SU-DHL-6 (cell line): ENCODE data around the gene TM9SF4.

ENCODE experiments used
- H2AFZ ChIP-seq: fragments of 200-600 bp; sonication (generic); 2 replicates; pipeline ENCODE4 v1.6.1; 2014; ENCODE audit warnings: low read depth, mild to moderate bottlenecking, moderate library complexity, mixed read lengths, antibody characterized with exemption, low read length; ENCODE audit not compliant: severe bottlenecking
- H3F3A ChIP-seq: fragments of 200-600 bp; shearing (Covaris generic); 2 replicates; pipeline ENCODE4 v1.6.0; 2016; ENCODE audit warnings: antibody characterized with exemption, mild to moderate bottlenecking; ENCODE audit not compliant: insufficient read depth
- H3K27ac ChIP-seq: fragments of 200-600 bp; sonication (generic); 2 replicates; pipeline ENCODE4 v1.5.1; 2016; ENCODE audit warnings: low read depth, mild to moderate bottlenecking, low read length, moderate library complexity, mixed read lengths
- H3K27me3 ChIP-seq: fragments of 200-600 bp; sonication (generic), shearing (Covaris generic); 2 replicates; pipeline ENCODE4 v1.6.0; 2014; ENCODE audit warnings: mild to moderate bottlenecking, low read length
- H3K36me3 ChIP-seq: fragments of 200-600 bp; sonication (generic); 2 replicates; pipeline ENCODE4 v1.6.1; 2014; ENCODE audit warnings: mild to moderate bottlenecking, low read length, mixed read lengths
- H3K4me2 ChIP-seq: fragments of 300-600, 200-600 bp; shearing (Covaris generic), sonication (generic); 2 replicates; pipeline ENCODE4 v1.6.0; 2014; ENCODE audit warnings: low read length, low read depth, mild to moderate bottlenecking; ENCODE audit not compliant: poor library complexity, severe bottlenecking
- H3K4me3 ChIP-seq: fragments of 200-600 bp; sonication (generic); 2 replicates; pipeline ENCODE4 v1.5.1; 2014; ENCODE audit warnings: antibody characterized with exemption, low read length, mild to moderate bottlenecking, mixed read lengths; ENCODE audit not compliant: insufficient read depth, poor library complexity, severe bottlenecking
- H3K79me2 ChIP-seq: fragments of 200-600 bp; sonication (generic); 2 replicates; pipeline ENCODE4 v1.6.1; 2014; ENCODE audit warnings: mild to moderate bottlenecking, low read length, moderate library complexity; ENCODE audit not compliant: insufficient read depth
- H3K9ac ChIP-seq: fragments of 200-600 bp; sonication (generic); 2 replicates; pipeline ENCODE4 v1.7.0; 2014; ENCODE audit warnings: mild to moderate bottlenecking, low read length
- H3K9me2 ChIP-seq: fragments of 200-600 bp; sonication (generic); replicated peaks from 2 replicates; pipeline ENCODE4 v1.6.1; 2014; ENCODE audit warnings: low read length; ENCODE audit not compliant: insufficient read depth
- H3K9me3 ChIP-seq: fragments of 200-600 bp; sonication (generic); 2 replicates; pipeline ENCODE4 v1.6.1; 2014; ENCODE audit warnings: low read length, mixed read lengths; ENCODE audit not compliant: insufficient read depth
- H4K20me1 ChIP-seq: fragments of 200-600 bp; sonication (generic); 2 replicates; pipeline ENCODE4 v1.6.1; 2014; ENCODE audit warnings: low read depth, mild to moderate bottlenecking, antibody characterized with exemption, low read length, moderate library complexity, mixed read lengths
- EZH2phosphoT487 ChIP-seq: fragments of 200-600 bp; sonication (generic), shearing (Covaris generic); conservative IDR thresholded peaks from 2 replicates; pipeline ENCODE4 v1.6.1; 2018; ENCODE audit warnings: mild to moderate bottlenecking, antibody characterized with exemption, low read length, moderate library complexity, mixed read lengths
- TF ChIP-seq, protein P1 (sequence below): fragments of 200-600 bp; sonication (generic); IDR thresholded peaks from one replicate; pipeline ENCODE4 v1.5.1; 2017; ENCODE audit warnings: antibody characterized with exemption, mild to moderate bottlenecking, low read length, moderate library complexity; ENCODE audit not compliant: insufficient read depth, poor library complexity, severe bottlenecking

The TM9SF4 gene

DNA sequence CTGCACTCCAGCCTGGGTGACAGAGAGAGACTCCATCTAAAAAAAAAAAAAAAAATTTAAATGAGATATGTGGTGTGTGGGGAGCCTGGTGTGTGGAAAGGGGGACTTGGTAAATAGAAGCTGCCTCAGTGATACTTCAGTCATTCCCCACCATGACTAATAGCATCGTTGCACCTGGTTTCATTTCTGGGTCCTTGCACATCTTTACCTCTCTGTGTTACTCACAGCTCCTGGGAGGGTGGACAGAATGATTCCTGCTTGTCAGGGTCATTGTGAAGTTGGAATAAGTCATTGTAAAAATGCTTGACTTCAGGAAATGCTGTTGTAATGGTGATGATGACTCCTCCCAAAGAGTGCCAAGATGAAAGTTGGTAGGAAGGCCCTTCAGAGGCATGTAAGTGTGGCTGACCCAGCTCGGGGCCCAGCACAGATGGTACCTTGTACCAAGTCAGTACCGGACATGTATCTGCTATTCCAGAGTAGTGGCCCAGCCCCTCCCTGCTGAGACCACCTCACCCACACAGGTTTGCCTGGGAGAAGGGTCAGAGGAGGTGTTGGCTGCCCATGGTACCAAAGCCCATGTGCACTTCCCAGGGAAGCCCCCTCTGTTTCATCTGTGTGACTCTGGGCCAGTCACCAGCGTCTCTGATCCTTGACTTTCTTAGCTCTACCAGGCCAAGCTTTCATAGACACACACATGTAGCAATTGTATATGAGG is 49.6 kb downstream of the TM9SF4 start:
- peaks cover 7% of the 10 kb centered on the region; the same call in 1 of the 2 replicates for H3K36me3 ChIP-seq
- no peak overlapping the region for H3K4me3 ChIP-seq
- no peaks in the 10 kb centered on the region for H3F3A ChIP-seq
- H3K4me2 ChIP-seq = no peak overlapping the region
- H3K27me3 ChIP-seq = no peaks in the 10 kb centered on the region
- no peaks in the 10 kb centered on the region for H4K20me1 ChIP-seq
- no peaks in the 10 kb centered on the region for H3K79me2 ChIP-seq
- no peak overlapping the region for H2AFZ ChIP-seq
- no peak overlapping the region for H3K9ac ChIP-seq
- no peaks in the 10 kb centered on the region for H3K9me2 ChIP-seq
- TF ChIP-seq, protein P1, sequence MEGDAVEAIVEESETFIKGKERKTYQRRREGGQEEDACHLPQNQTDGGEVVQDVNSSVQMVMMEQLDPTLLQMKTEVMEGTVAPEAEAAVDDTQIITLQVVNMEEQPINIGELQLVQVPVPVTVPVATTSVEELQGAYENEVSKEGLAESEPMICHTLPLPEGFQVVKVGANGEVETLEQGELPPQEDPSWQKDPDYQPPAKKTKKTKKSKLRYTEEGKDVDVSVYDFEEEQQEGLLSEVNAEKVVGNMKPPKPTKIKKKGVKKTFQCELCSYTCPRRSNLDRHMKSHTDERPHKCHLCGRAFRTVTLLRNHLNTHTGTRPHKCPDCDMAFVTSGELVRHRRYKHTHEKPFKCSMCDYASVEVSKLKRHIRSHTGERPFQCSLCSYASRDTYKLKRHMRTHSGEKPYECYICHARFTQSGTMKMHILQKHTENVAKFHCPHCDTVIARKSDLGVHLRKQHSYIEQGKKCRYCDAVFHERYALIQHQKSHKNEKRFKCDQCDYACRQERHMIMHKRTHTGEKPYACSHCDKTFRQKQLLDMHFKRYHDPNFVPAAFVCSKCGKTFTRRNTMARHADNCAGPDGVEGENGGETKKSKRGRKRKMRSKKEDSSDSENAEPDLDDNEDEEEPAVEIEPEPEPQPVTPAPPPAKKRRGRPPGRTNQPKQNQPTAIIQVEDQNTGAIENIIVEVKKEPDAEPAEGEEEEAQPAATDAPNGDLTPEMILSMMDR = no peak
- no peak for TF ChIP-seq EZH2phosphoT487
- H3K9me3 ChIP-seq = no peaks in the 10 kb centered on the region
- H3K27ac ChIP-seq = no peak overlapping the region

DNA sequence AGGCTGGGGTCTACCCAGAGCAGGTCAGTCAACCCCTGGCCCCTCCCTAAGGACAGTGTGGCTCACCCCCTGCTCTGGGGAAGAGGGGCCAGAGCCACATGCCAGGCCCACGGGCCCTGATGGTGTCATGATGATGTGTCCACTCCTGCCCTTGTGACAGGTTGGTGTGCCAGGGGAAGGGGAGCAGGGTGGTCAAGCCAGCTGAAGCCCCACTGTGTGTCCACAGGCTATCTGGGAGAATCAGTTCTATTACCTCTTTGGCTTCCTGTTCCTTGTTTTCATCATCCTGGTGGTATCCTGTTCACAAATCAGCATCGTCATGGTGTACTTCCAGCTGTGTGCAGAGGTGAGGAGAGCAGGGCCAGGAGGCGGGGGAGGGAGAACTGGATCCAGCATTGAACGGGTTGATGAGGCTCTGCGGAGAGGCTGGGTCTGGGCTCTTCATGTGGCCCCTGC is 50.3 kb downstream of the TM9SF4 start:
- H3K9me2 ChIP-seq = no peaks in the 10 kb centered on the region
- H3K4me2 ChIP-seq = no peak overlapping the region
- H3K27ac ChIP-seq = no peak overlapping the region
- peaks cover 7% of the 10 kb centered on the region; the same call in 1 of the 2 replicates for H3K36me3 ChIP-seq
- no peak for TF ChIP-seq EZH2phosphoT487
- TF ChIP-seq, protein P1 = no peak
- no peaks in the 10 kb centered on the region for H3F3A ChIP-seq
- H2AFZ ChIP-seq = no peak overlapping the region
- H3K79me2 ChIP-seq = no peaks in the 10 kb centered on the region
- no peaks in the 10 kb centered on the region for H3K27me3 ChIP-seq
- no peaks in the 10 kb centered on the region for H3K9me3 ChIP-seq
- H3K9ac ChIP-seq = no peak overlapping the region
- no peak overlapping the region for H3K4me3 ChIP-seq
- no peaks in the 10 kb centered on the region for H4K20me1 ChIP-seq

DNA sequence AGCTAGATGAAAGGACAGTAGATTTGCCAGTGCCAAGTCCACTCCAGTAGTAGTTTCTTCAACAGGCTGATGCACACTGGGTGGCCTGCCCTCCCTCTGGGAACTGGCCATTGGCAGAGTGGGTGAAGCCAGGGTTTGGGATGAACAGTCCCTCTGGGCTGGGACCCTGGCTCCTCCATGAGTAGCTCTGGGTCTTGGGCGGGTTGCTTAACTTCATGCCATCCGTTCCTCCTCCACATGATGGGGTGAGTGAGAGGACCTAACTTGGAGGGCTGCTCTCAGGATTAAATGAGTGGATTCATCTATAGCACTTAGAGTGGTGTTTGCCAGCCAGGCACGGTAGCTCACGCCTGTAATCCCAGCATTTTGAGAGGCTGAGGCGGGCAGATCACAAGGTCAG is 50.8 kb downstream of the TM9SF4 start:
- TF ChIP-seq EZH2phosphoT487 = no peak
- TF ChIP-seq, protein P1 = no peak
- Histone ChIP-seq H3K4me3 (no peak overlapping the region), H3K9me3 (no peaks in the 10 kb centered on the region), H3K36me3 (peaks cover 7% of the 10 kb centered on the region; the same call in 1 of the 2 replicates), H3K9me2 (no peaks in the 10 kb centered on the region), H3K9ac (no peak overlapping the region), H2AFZ (no peak overlapping the region), H3K4me2 (no peak overlapping the region), H3K27me3 (no peaks in the 10 kb centered on the region), H3K27ac (no peak overlapping the region), H3F3A (no peaks in the 10 kb centered on the region), H3K79me2 (no peaks in the 10 kb centered on the region), H4K20me1 (no peaks in the 10 kb centered on the region)
